Stimulated activated CD4-positive, alpha-beta T cell treated with anti-CD3 and anti-CD28 coated beads, Interleukin-2, amount 100 ng/mL, for 4 hours (primary cell): ENCODE results near the gene PPFIA3.

ENCODE experiments used
- DNase-seq: peaks from one replicate; pipeline ENCODE4 v3.0.0-alpha.2; 2020; ENCODE audit warnings: low read depth

The PPFIA3 gene

DNA sequence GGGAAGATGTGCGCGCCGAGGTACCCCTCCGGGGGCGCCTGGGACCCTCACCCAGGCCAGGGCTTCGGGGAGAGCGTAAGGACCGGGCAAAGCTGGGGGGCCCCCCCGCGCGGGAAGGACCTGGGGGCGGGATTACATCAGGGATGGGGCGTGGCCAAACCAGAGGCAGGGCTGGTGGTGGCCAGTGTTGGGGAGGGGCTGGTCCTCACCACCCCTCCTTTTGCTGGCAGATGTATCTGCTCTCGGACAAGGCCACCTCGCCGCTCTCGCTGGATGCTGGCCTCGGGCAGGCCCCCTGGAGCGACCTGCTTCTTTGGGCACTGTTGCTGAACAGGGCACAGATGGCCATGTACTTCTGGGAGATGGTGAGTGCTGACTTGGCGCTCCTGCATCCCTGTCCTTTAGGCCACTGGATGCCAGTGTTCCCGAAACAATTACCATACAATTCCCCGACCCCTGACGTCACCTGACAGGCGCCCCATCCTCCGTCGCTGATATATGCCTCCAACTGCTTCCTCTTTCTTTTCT, 63.6 kb downstream of the PPFIA3 start:
- DNase-seq, result no peak

DNA sequence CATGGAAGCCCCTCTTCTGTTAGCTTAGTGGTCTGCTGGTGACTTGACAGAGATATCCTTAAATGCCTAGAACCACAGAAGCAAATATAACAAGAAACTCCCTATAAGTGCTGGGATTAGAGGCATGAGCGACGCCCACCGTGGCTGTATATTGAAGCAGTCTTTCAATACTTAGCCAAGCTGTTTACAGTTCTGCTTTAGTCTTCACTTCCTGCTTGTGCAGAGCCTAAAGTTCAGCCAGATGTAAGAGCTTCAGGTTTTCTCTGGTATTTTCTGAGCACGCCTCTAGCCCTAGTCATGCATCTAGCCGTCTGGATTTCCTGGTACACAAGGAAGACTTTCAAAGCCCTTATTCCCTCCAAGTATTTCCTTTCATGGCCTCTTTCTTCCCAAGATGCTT, 66.8 kb downstream of the PPFIA3 start:
- DNase-seq, result no peak

DNA sequence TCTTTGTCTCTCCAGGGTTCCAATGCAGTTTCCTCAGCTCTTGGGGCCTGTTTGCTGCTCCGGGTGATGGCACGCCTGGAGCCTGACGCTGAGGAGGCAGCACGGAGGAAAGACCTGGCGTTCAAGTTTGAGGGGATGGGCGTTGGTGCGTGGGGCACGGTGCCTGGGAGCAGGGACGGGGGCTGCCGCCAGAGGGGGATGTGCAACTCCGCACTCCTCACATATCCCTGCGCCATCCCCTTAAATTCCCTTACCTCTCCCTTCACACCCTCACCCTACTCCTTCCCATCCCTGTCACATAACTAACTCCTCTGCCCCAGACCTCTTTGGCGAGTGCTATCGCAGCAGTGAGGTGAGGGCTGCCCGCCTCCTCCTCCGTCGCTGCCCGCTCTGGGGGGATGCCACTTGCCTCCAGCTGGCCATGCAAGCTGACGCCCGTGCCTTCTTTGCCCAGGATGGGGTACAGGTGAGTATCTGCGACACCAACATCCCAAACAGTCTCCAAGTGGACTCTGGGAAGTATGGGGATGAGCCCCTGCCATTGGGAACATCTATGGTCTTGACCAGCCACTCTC, 69.4 kb downstream of the PPFIA3 start:
- DNase-seq, result no peak

DNA sequence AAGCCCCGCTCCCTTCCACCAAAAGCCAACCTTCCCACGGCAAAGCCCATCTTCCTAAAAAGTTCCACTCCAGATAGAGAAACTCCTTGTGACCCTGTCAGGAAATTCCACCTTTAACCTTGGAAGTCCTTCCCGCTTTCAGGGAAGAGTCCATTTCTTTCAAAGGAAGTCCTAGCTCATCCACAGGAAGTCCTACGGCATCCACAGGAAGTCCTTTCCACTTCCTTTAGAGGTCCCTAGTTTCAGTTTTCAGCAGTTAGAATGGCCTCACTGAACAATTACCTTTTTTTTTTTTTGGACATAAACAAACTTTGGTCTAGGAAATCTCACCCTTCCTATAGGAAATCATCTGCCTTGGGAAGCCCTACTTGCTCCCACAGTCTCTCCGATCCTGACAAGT, 69.9 kb downstream of the PPFIA3 start:
- DNase-seq, result no peak

DNA sequence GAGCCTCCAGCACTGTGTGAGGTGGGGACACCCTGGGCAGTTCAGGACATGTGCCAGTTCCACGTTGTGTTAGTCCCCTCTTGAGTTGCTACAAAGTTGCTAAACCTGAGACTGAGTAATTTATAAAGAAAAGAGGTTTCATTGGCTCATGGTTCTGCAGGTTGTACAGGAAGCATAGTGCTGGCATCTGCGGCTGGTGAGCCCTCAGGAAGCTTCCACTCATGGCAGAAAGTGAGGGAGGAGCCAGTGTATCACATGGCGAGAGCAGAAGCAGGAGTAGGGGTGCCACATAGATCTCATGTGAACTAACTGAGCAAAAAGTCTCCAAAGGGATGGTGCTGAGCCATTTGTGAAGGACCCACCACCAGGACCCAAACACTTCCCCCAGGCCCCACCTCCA, 71.4 kb downstream of the PPFIA3 start:
- no peak for DNase-seq

DNA sequence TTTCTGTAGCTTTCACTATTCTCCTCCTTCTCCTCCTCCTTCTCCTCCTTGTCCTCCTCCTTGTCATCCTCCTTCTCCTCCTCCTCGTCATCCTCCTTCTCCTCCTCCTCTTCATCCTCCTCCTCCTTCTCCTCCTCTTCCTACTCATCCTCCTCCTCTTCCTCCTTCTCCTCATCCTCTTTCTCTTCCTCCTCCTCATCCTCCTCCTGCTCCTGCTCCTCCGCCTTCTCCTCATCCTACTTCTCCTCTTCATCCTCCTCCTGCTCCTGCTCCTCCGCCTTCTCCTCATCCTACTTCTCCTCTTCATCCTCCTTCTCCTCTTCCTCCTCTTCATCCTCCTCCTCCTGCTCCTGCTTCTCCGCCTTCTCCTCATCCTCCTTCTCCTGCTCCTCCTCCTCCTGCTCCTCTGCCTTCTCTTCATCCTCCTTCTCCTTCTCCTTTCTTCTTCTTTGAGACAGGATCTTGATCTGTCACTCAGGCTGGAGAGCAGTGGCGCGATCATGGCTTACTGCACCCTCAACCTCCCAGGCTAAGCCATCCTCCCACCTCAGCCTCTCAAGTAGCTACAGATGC, 74.6 kb downstream of the PPFIA3 start:
- DNase-seq, result no peak

DNA sequence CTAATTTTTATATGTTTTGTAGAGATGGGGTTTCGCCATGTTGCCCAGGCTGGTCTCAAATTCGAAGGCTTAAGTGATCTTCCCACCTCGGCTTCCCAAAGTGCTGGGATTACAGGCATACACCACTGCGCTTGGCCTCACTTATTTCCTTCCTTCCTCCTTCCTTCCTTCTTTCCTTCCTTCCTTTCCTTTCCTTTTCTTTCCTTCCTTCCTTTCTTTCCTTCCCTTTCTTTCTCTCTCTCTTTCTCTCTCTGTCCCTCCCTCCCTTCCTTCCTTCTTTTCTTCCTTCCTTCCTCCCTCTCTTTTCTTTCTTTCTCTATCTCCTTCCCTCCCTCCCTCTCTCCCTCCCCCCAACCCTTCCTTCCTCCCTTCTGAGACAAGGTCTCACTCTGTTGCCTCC, 75.1 kb downstream of the PPFIA3 start:
- no peak for DNase-seq

DNA sequence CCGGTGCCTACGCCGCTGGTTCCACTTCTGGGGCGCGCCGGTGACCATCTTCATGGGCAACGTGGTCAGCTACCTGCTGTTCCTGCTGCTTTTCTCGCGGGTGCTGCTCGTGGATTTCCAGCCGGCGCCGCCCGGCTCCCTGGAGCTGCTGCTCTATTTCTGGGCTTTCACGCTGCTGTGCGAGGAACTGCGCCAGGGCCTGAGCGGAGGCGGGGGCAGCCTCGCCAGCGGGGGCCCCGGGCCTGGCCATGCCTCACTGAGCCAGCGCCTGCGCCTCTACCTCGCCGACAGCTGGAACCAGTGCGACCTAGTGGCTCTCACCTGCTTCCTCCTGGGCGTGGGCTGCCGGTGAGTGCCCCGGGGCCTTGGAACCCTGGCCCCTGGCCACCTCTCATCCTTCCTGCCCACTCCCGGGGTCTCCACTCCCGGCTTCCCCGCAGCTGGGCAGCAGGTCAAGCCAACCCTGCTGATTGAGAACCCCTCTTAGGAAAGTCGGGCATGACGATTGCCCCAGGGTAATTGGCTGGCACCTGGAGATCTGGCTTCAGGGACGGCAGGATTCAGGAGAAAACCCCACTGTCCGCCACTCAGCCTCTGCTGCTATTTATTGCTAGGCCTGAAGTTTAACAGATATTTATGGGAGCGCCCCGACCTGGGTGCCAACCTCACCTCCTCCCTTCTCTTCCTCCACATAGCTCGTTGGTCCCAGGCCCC, 77.3 kb downstream of the PPFIA3 start:
- no peak for DNase-seq

DNA sequence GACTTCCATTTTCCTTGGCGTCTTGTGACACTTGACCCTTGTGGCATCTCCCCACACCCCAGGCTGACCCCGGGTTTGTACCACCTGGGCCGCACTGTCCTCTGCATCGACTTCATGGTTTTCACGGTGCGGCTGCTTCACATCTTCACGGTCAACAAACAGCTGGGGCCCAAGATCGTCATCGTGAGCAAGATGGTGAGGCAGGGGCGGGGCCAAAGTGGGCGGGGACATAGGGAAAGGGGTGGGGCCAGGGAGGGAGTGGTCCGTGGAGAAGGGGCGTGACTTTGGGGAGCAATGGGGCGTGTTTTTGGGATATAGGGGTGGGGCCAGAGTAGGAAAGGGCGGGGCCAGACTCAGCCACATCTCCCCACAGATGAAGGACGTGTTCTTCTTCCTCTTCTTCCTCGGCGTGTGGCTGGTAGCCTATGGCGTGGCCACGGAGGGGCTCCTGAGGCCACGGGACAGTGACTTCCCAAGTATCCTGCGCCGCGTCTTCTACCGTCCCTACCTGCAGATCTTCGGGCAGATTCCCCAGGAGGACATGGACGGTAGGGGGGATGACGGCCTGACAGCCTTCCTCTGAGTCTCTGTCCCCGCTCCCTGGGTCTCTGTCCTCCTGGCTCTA, 81.0 kb downstream of the PPFIA3 start:
- DNase-seq, result no peak
